Gastrocnemius medialis (tissue), 4 donors: ENCODE results near the gene LONP2.
"Not testable (repeated sequence)": the region's sequence is repeated elsewhere in the genome, so short reads cannot be mapped to it uniquely, and the experiment has no call there.

Experiments used
- CTCF ChIP-seq, 5 experiments: fragments of 450-650 bp in 3 of 5; fragments of 200-600 bp in 2 of 5; sonication (generic) in 2 of 5; IDR thresholded peaks in 4 of 5; conservative IDR thresholded peaks in 1 of 5; 1 replicate in 4 of 5; 2 replicates in 1 of 5; pipeline ENCODE4 v1.5.1; 2016 to 2019; ENCODE audit warnings: antibody characterized with exemption in 5 of 5, mild to moderate bottlenecking in 3 of 5, moderate library complexity in 3 of 5
- POLR2A ChIP-seq, 2 donors: fragments of 450-650 bp; IDR thresholded peaks; one replicate each; pipeline ENCODE4 v1.6.1; 2017; ENCODE audit warnings: antibody characterized with exemption in 2 of 2, mild to moderate bottlenecking in 2 of 2, moderate library complexity in 2 of 2

- not testable (repeated sequence) for TF ChIP-seq POLR2A (IDR thresholded peaks at IDR 0.05); CTCF (IDR thresholded peaks at IDR 0.05 in 4 of 5, conservative IDR thresholded peaks at IDR 0.05 in 1 of 5)
These were observed 4.0 kb upstream of the LONP2 start for GRCh38 chr16:48240147-48240546.
